Mammary epithelial cell (primary cell): ENCODE results near the gene AUTS2.

Experiments
- CTCF ChIP-seq, 2 donors: IDR thresholded peaks in 1 of 2; conservative IDR thresholded peaks in 1 of 2; 2 replicates each; pipeline ENCODE4 v1.5.1; 2011 to 2012; ENCODE audit warnings: inconsistent platforms in 2 of 2, low read length in 2 of 2, mild to moderate bottlenecking in 2 of 2, control low read depth in 1 of 2, low read depth in 1 of 2; ENCODE audit not compliant: insufficient read depth in 1 of 2; ENCODE audit errors: extremely low read depth in 1 of 2
- EZH2 ChIP-seq: IDR thresholded peaks from 2 replicates; pipeline ENCODE4 v1.6.1; 2012; ENCODE audit warnings: low read length, inconsistent platforms, borderline replicate concordance

GRCh38 chr7:70631718-70632117 is 1033.4 kb downstream of the AUTS2 start:
- TF ChIP-seq CTCF (conservative IDR thresholded peaks at IDR 0.05 in 1 of 2, IDR thresholded peaks at IDR 0.05 in 1 of 2; ENCODE audit: extremely low read depth in 1 of 2, insufficient read depth in 1 of 2, low read depth in 1 of 2, low read length in 2 of 2): no peak
- no peak for TF ChIP-seq EZH2
